WTC11 (cell line): ENCODE data around the gene HMGN4. TPM values are rescaled to one million over a fixed set of nuclear protein-coding genes. Genes with fewer than 3 reads are reported as not detected.

ENCODE experiments used
- ATAC-seq: fragments of 200-7000 bp; cut with Tn5 transposase; 2 replicates; pipeline ENCODE4 v1.10.0; 2021; ENCODE audit warnings: mild to moderate bottlenecking, moderate library complexity
- CTCF ChIA-PET: fragments of 300-600 bp; sonication (Branson Sonifier 250); formaldehyde crosslinking; loops from one replicate; lab custom pipeline; 2021; ENCODE audit warnings: antibody characterized with exemption; lab: Charles Lee
- POLR2A ChIA-PET: fragments of 350-600 bp; sonication (Branson Sonifier 250); formaldehyde crosslinking; loops from one replicate; lab custom pipeline; 2021; ENCODE audit warnings: antibody characterized with exemption; lab: Charles Lee
- DNase-seq: peaks from one replicate; pipeline ENCODE4 v3.0.0; 2021; ENCODE audit warnings: low spot score
- H3K27ac Mint-ChIP-seq: 2 replicates; pipeline ENCODE4 v1.8.0; 2021; ENCODE audit warnings: mixed read lengths
- H3K27me3 Mint-ChIP-seq: 2 replicates; pipeline ENCODE4 v1.8.0; 2021; ENCODE audit warnings: low read depth, mild to moderate bottlenecking, moderate library complexity, mixed read lengths
- H3K36me3 Mint-ChIP-seq: 2 replicates; pipeline ENCODE4 v1.8.0; 2021; ENCODE audit warnings: mixed read lengths
- H3K4me1 Mint-ChIP-seq: 2 replicates; pipeline ENCODE4 v1.8.0; 2022; ENCODE audit warnings: mixed read lengths
- H3K4me3 Mint-ChIP-seq: 2 replicates; pipeline ENCODE4 v1.8.0; 2021; ENCODE audit warnings: mild to moderate bottlenecking, moderate library complexity, mixed read lengths
- H3K9me3 Mint-ChIP-seq: 2 replicates; pipeline ENCODE4 v1.8.0; 2021; ENCODE audit warnings: mixed read lengths
- AR ChIP-seq: fragments of 250-450 bp; sonication (Bioruptor Pico); IDR thresholded peaks from 2 replicates; pipeline ENCODE4 v1.9.0; 2021; ENCODE audit warnings: mild to moderate bottlenecking
- ATF1 ChIP-seq: sonication (generic); formaldehyde crosslinking; IDR thresholded peaks from 2 replicates; pipeline ENCODE4 v1.8.1; 2023; ENCODE audit warnings: mild to moderate bottlenecking, moderate library complexity, missing genetic modification reagents
- CREB1 ChIP-seq: sonication (generic); formaldehyde crosslinking; IDR thresholded peaks from 2 replicates; pipeline ENCODE4 v1.8.0; 2023; ENCODE audit warnings: mild to moderate bottlenecking, missing genetic modification reagents
- ELF4 ChIP-seq: sonication (generic); formaldehyde crosslinking; IDR thresholded peaks from 2 replicates; pipeline ENCODE4 v1.8.1; 2022; ENCODE audit warnings: low read depth, mild to moderate bottlenecking, moderate library complexity, missing genetic modification reagents
- EMX1 ChIP-seq: fragments of 250-450 bp; sonication (Bioruptor Pico); IDR thresholded peaks from 2 replicates; pipeline ENCODE4 v1.8.0; 2021; ENCODE audit warnings: mild to moderate bottlenecking
- FOXP1 ChIP-seq: sonication (generic); formaldehyde crosslinking; IDR thresholded peaks from 2 replicates; pipeline ENCODE4 v1.8.0; 2022; ENCODE audit warnings: missing genetic modification reagents, mild to moderate bottlenecking, moderate library complexity, borderline replicate concordance
- FOXP4 ChIP-seq: sonication (generic); formaldehyde crosslinking; IDR thresholded peaks from 2 replicates; pipeline ENCODE4 v1.8.0; 2022; ENCODE audit warnings: mild to moderate bottlenecking, missing genetic modification reagents
- GRHL2 ChIP-seq: fragments of 250-450 bp; sonication (Bioruptor Pico); IDR thresholded peaks from 2 replicates; pipeline ENCODE4 v1.8.0; 2022; ENCODE audit warnings: mild to moderate bottlenecking, moderate library complexity; ENCODE audit not compliant: insufficient replicate concordance, severe bottlenecking
- GTF2I ChIP-seq: fragments of 250-450 bp; sonication (Bioruptor Pico); conservative IDR thresholded peaks from 2 replicates; pipeline ENCODE4 v1.4.0; 2021; ENCODE audit warnings: mild to moderate bottlenecking
- MLX ChIP-seq: sonication (generic); formaldehyde crosslinking; IDR thresholded peaks from 2 replicates; pipeline ENCODE4 v1.8.1; 2023; ENCODE audit warnings: mild to moderate bottlenecking, missing genetic modification reagents, moderate library complexity
- NFE2L1 ChIP-seq: sonication (generic); formaldehyde crosslinking; IDR thresholded peaks from 2 replicates; pipeline ENCODE4 v1.8.1; 2023; ENCODE audit warnings: missing genetic modification reagents
- RELA ChIP-seq: sonication (generic); formaldehyde crosslinking; IDR thresholded peaks from 2 replicates; pipeline ENCODE4 v1.8.1; 2022; ENCODE audit warnings: missing genetic modification reagents, mild to moderate bottlenecking, borderline replicate concordance
- TEAD4 ChIP-seq: sonication (generic); formaldehyde crosslinking; IDR thresholded peaks from 2 replicates; pipeline ENCODE4 v1.8.0; 2022; ENCODE audit warnings: mild to moderate bottlenecking, missing genetic modification reagents
- ZBTB43 ChIP-seq: sonication (generic); formaldehyde crosslinking; IDR thresholded peaks from 2 replicates; pipeline ENCODE4 v1.8.1; 2023; ENCODE audit warnings: mild to moderate bottlenecking, missing genetic modification reagents
- ZNF138 ChIP-seq: sonication (generic); formaldehyde crosslinking; conservative IDR thresholded peaks from 2 replicates; pipeline ENCODE4 v1.8.1; 2022; ENCODE audit warnings: mild to moderate bottlenecking, moderate library complexity, missing genetic modification reagents
- ZNF281 ChIP-seq: sonication (generic); formaldehyde crosslinking; IDR thresholded peaks from 2 replicates; pipeline ENCODE4 v1.8.0; 2023; ENCODE audit warnings: mild to moderate bottlenecking, missing genetic modification reagents
- ZNF396 ChIP-seq: fragments of 250-450 bp; sonication (Bioruptor Pico); IDR thresholded peaks from 2 replicates; pipeline ENCODE4 v1.8.0; 2021; ENCODE audit warnings: mild to moderate bottlenecking, moderate library complexity, borderline replicate concordance
- ZNF416 ChIP-seq: fragments of 250-450 bp; sonication (Bioruptor Pico); IDR thresholded peaks from 2 replicates; pipeline ENCODE4 v1.9.0; 2021; ENCODE audit warnings: mild to moderate bottlenecking, inconsistent platforms
- ZNF425 ChIP-seq: fragments of 250-450 bp; sonication (Bioruptor Pico); conservative IDR thresholded peaks from 2 replicates; pipeline ENCODE4 v1.9.0; 2021; ENCODE audit warnings: mild to moderate bottlenecking
- total RNA-seq: library from RNA; stranded (reverse); gene quantifications from 3 replicates; pipeline ENCODE4 v1.2.3, GENCODE V29; 2021

Gene HMGN4
- total RNA-seq, 1 experiment from 2014 or later: 57.1 TPM

- Mint-ChIP-seq H3K4me3 (no peak overlapping the region), H3K27ac (no peak overlapping the region), H3K36me3 (no peaks in the 10 kb centered on the region), H3K9me3 (no peaks in the 10 kb centered on the region), H3K27me3 (no peaks in the 10 kb centered on the region), H3K4me1 (peaks cover 47% of the 10 kb centered on the region)
- no peak for DNase-seq
- POLR2A ChIA-PET: interaction anchor here (0.6 kb wide), 1 partner anchor 283 kb away, joined by 4 read pairs; no protein-coding TSS in a partner anchor
- no peak for TF ChIP-seq ZBTB43 (CRISPR knock-in tag)
- ATAC-seq: no peak
- CTCF ChIA-PET: no interaction called here
These were observed 13.3 kb upstream of the HMGN4 start for GRCh38 chr6:26524722-26525370.

- Mint-ChIP-seq H3K4me1 (peaks cover 41% of the 10 kb centered on the region), H3K9me3 (no peaks in the 10 kb centered on the region)
- CTCF ChIA-PET: no interaction called here
- no peak for ATAC-seq
- TF ChIP-seq ZNF138 (no peak), NFE2L1 (CRISPR knock-in tag) (no peak), RELA (CRISPR knock-in tag) (no peak), ZNF416 (CRISPR knock-in tag) (no peak), CREB1 (no peak), ZNF281 (CRISPR knock-in tag) (no peak), ELF4 (no peak), FOXP4 (no peak), EMX1 (CRISPR knock-in tag) (no peak), ZNF425 (no peak)
- TF ChIP-seq, all 79 proteins: peak for 0
- no peaks in the 10 kb centered on the region for H3K27me3 Mint-ChIP-seq
- no peak for DNase-seq
- POLR2A ChIA-PET: no interaction called here
- no peak overlapping the region for H3K27ac Mint-ChIP-seq
- no peak overlapping the region for H3K4me3 Mint-ChIP-seq
- no peaks in the 10 kb centered on the region for H3K36me3 Mint-ChIP-seq
These were observed 12.3 kb upstream of the HMGN4 start for GRCh38 chr6:26525838-26526237.

- Mint-ChIP-seq H3K27me3 (no peaks in the 10 kb centered on the region), H3K4me1 (peaks cover 41% of the 10 kb centered on the region), H3K36me3 (no peaks in the 10 kb centered on the region), H3K27ac (no peak overlapping the region), H3K9me3 (no peaks in the 10 kb centered on the region), H3K4me3 (no peak overlapping the region)
- ChIA-PET CTCF (no interaction called here), POLR2A (no interaction called here)
- DNase-seq (no peak), ATAC-seq (no peak)
- TF ChIP-seq AR: no peak
- TF ChIP-seq RELA (CRISPR knock-in tag): no peak
- TF ChIP-seq FOXP1 (CRISPR knock-in tag): no peak
- TF ChIP-seq MLX (CRISPR knock-in tag): no peak
- TF ChIP-seq GTF2I: no peak
- no peak for TF ChIP-seq ATF1 (CRISPR knock-in tag)
- TF ChIP-seq GRHL2 (CRISPR knock-in tag): no peak
- no peak for TF ChIP-seq TEAD4
- TF ChIP-seq ZNF396 (CRISPR knock-in tag): no peak
- TF ChIP-seq ZBTB43 (CRISPR knock-in tag): no peak
These were observed 11.2 kb upstream of the HMGN4 start for GRCh38 chr6:26526928-26527327.
